HCT116 (cell line): Measurements from ENCODE around the gene HMGCS2. TPM values are rescaled to one million over a fixed set of nuclear protein-coding genes. Genes with fewer than 3 reads are reported as not detected.

Experiments used
- ATAC-seq: fragments of 200-7000 bp; cut with Tn5 transposase; 2 replicates; pipeline ENCODE4 v1.9.1; 2020; ENCODE audit warnings: mild to moderate bottlenecking, moderate library complexity
- BruUV-seq: library from RNA; stranded (reverse); fragments of 400-500 nt; replicated peaks from 2 replicates; lab custom pipeline; 2021; lab: Mats Ljungman, UMichigan
- CTCF ChIA-PET: fragments of 300-600 bp; sonication (Branson Sonifier 250); formaldehyde crosslinking; loops from one replicate; lab custom pipeline; 2021; ENCODE audit warnings: antibody characterized with exemption; lab: Charles Lee
- POLR2A ChIA-PET: fragments of 300-600, 350-600 bp; sonication (Branson Sonifier 250); formaldehyde crosslinking; loops from one replicate; lab custom pipeline; 2021; ENCODE audit warnings: antibody characterized with exemption; lab: Charles Lee
- RAD21 ChIA-PET, 2 experiments: fragments of 300-600 bp; sonication (Branson Sonifier 250); formaldehyde crosslinking; loops; one replicate each; lab custom pipeline; 2023; ENCODE audit warnings: low total read pairs in 2 of 2; ENCODE audit not compliant: uncharacterized antibody in 2 of 2, unreplicated experiment in 2 of 2, low non-redundant PET in 1 of 2; lab: Charles Lee
- DNase-seq: peaks from one replicate; pipeline ENCODE4 v3.0.0-alpha.2; 2010; ENCODE audit warnings: low read depth, low spot score
- H2AFZ ChIP-seq: fragments of 200-600 bp; shearing (Covaris generic), sonication (generic); 2 replicates; pipeline ENCODE4 v1.6.1; 2017; ENCODE audit warnings: low read depth, mixed run types, mixed read lengths, antibody characterized with exemption, low read length; ENCODE audit not compliant: poor library complexity, severe bottlenecking
- H3K27ac ChIP-seq: 2 replicates; pipeline ENCODE4 v1.5.1; 2012; ENCODE audit warnings: low read depth, low read length
- H3K27me3 ChIP-seq: fragments of 200-600 bp; sonication (generic); 2 replicates; pipeline ENCODE4 v1.6.1; 2016; ENCODE audit warnings: mixed run types, low read length, mixed read lengths; ENCODE audit not compliant: insufficient read depth
- H3K36me3 ChIP-seq, 2 experiments: fragments of 200-500 bp in 1 of 2; fragments of 200-600 bp in 1 of 2; sonication (Bioruptor generic) in 1 of 2; sonication (generic) in 1 of 2; 2 replicates each; pipeline versions ENCODE4 v1.5.1 to v1.6.1; 2014 to 2016; ENCODE audit warnings: low read length in 2 of 2, inconsistent platforms in 1 of 2, mixed read lengths in 1 of 2, mixed run types in 1 of 2; ENCODE audit not compliant: insufficient read depth in 2 of 2, control insufficient read depth in 1 of 2
- H3K4me1 ChIP-seq, 2 experiments: fragments of 200-600 bp in 1 of 2; sonication (generic) in 1 of 2; 2 replicates each; pipeline versions ENCODE4 v1.5.1 to v1.6.1; 2012 to 2017; ENCODE audit warnings: low read length in 2 of 2, inconsistent platforms in 1 of 2, mild to moderate bottlenecking in 1 of 2, mixed read lengths in 1 of 2, mixed run types in 1 of 2, moderate library complexity in 1 of 2; ENCODE audit not compliant: insufficient read depth in 2 of 2, control insufficient read depth in 1 of 2
- H3K4me2 ChIP-seq: fragments of 200-600 bp; sonication (generic); 2 replicates; pipeline ENCODE4 v1.6.1; 2017; ENCODE audit warnings: mixed run types, low read length, mixed read lengths
- H3K4me3 ChIP-seq, 2 experiments: fragments of 200-600 bp in 1 of 2; sonication (generic) in 1 of 2; replicated peaks in 1 of 2; 2 replicates each; pipeline ENCODE4 v1.5.1; 2011 to 2016; ENCODE audit warnings: low read length in 2 of 2, control low read depth in 1 of 2, low read depth in 1 of 2, mild to moderate bottlenecking in 1 of 2, mixed read lengths in 1 of 2, mixed run types in 1 of 2
- H3K79me2 ChIP-seq: fragments of 200-600 bp; sonication (generic); 2 replicates; pipeline ENCODE4 v1.6.1; 2017; ENCODE audit warnings: mild to moderate bottlenecking, mixed run types, low read length, moderate library complexity, mixed read lengths; ENCODE audit not compliant: insufficient read depth
- H3K9ac ChIP-seq: fragments of 200-600 bp; sonication (generic); 2 replicates; pipeline ENCODE4 v1.6.1; 2016; ENCODE audit warnings: low read length, mixed read lengths
- H3K9me2 ChIP-seq: fragments of 200-600 bp; sonication (generic), shearing (Covaris generic); 2 replicates; pipeline ENCODE4 v1.6.1; 2017; ENCODE audit warnings: mixed run types, mild to moderate bottlenecking, moderate library complexity; ENCODE audit not compliant: insufficient read depth
- H3K9me3 ChIP-seq, 2 experiments: fragments of 200-500 bp in 1 of 2; fragments of 200-600 bp in 1 of 2; sonication (Bioruptor generic) in 1 of 2; sonication (generic) in 1 of 2; 2 replicates each; pipeline ENCODE4 v1.6.1; 2014 to 2017; ENCODE audit warnings: low read length in 2 of 2, mixed read lengths in 2 of 2, inconsistent platforms in 1 of 2, low read depth in 1 of 2, mild to moderate bottlenecking in 1 of 2, mixed run types in 1 of 2, moderate library complexity in 1 of 2; ENCODE audit not compliant: control insufficient read depth in 1 of 2, insufficient read depth in 1 of 2
- H4K20me1 ChIP-seq: fragments of 200-600 bp; sonication (generic), shearing (Covaris generic); 2 replicates; pipeline ENCODE4 v1.6.1; 2017; ENCODE audit warnings: mixed run types, mild to moderate bottlenecking, moderate library complexity; ENCODE audit not compliant: insufficient read depth
- CBX3 ChIP-seq: IDR thresholded peaks from 2 replicates; pipeline ENCODE4 v1.6.1; 2012; ENCODE audit warnings: low read depth
- CEBPB ChIP-seq: IDR thresholded peaks from 2 replicates; pipeline ENCODE4 v1.6.1; 2012; ENCODE audit warnings: low read depth
- CTCF ChIP-seq, 3 experiments: fragments of 200-600 bp in 1 of 3; sonication (generic) in 1 of 3; IDR thresholded peaks in 2 of 3; conservative IDR thresholded peaks in 1 of 3; 2 replicates each; pipeline ENCODE4 v1.5.1; 2012 to 2017; ENCODE audit warnings: low read depth in 2 of 3, low read length in 2 of 3, antibody characterized with exemption in 1 of 3, borderline replicate concordance in 1 of 3, control low read depth in 1 of 3, mild to moderate bottlenecking in 1 of 3, mixed read lengths in 1 of 3, mixed run types in 1 of 3, moderate library complexity in 1 of 3; ENCODE audit not compliant: insufficient read depth in 1 of 3
- EGR1 ChIP-seq: IDR thresholded peaks from 2 replicates; pipeline ENCODE4 v1.6.1; 2012; ENCODE audit warnings: low read depth
- ELF1 ChIP-seq: IDR thresholded peaks from 2 replicates; pipeline ENCODE4 v1.6.1; 2012; ENCODE audit warnings: low read depth, borderline replicate concordance
- FOSL1 ChIP-seq: IDR thresholded peaks from 2 replicates; pipeline ENCODE4 v1.6.1; 2012; ENCODE audit warnings: low read depth
- MAX ChIP-seq: IDR thresholded peaks from 2 replicates; pipeline ENCODE4 v1.6.1; 2012
- POLR2AphosphoS5 ChIP-seq: IDR thresholded peaks from 2 replicates; pipeline ENCODE4 v1.6.1; 2011; ENCODE audit warnings: mild to moderate bottlenecking, low read depth, low read length, moderate library complexity
- SIN3A ChIP-seq: IDR thresholded peaks from 2 replicates; pipeline ENCODE4 v1.6.1; 2012; ENCODE audit warnings: low read depth
- SP1 ChIP-seq: IDR thresholded peaks from 2 replicates; pipeline ENCODE4 v1.6.1; 2012; ENCODE audit warnings: low read depth
- SRF ChIP-seq: IDR thresholded peaks from 2 replicates; pipeline ENCODE4 v1.6.1; 2012; ENCODE audit warnings: low read depth
- TCF7L2 ChIP-seq: IDR thresholded peaks from 2 replicates; pipeline ENCODE4 v1.7.0; 2011; ENCODE audit warnings: borderline replicate concordance, inconsistent platforms; ENCODE audit not compliant: insufficient read depth, insufficient read length; ENCODE audit errors: extremely low read depth
- ZBTB33 ChIP-seq: IDR thresholded peaks from 2 replicates; pipeline ENCODE4 v1.6.1; 2011; ENCODE audit warnings: mild to moderate bottlenecking, low read length, moderate library complexity; ENCODE audit not compliant: insufficient replicate concordance; ENCODE audit errors: extremely low read depth
- ZFX ChIP-seq: fragments of 450-650 bp; IDR thresholded peaks from 2 replicates; pipeline ENCODE4 v1.6.1; 2017
- intact Hi-C: fragments of 100-400 bp; cut with micrococcal nuclease; formaldehyde crosslinking; loops from 2 replicates; pipeline ENCODE4 v1.10.0; 2022
- total RNA-seq: library from RNA; stranded (reverse); gene quantifications from one replicate; pipeline ENCODE4 v1.2.1, GENCODE V29; 2021; ENCODE audit not compliant: unreplicated experiment

The HMGCS2 gene
- total RNA-seq, 1 experiment from 2014 or later, result 0.20 TPM

GRCh38 chr1:119772298-119772697 is 3.6 kb upstream of the HMGCS2 start:
- TF ChIP-seq FOSL1, result no peak
- Histone ChIP-seq H3K4me1 (peaks cover 2 to 7% of the 10 kb centered on the region in 2 experiments; a peak in 2 of 4 replicates), H4K20me1 (no peaks in the 10 kb centered on the region), H3K9me2 (no peaks in the 10 kb centered on the region), H2AFZ (no peak overlapping the region), H3K79me2 (no peaks in the 10 kb centered on the region), H3K36me3 (no peaks in the 10 kb centered on the region), H3K27ac (no peak overlapping the region), H3K9ac (no peak overlapping the region), H3K9me3 (no peaks in the 10 kb centered on the region), H3K4me2 (no peak overlapping the region), H3K4me3 (no peak overlapping the region), H3K27me3 (no peaks in the 10 kb centered on the region)
- no peak for DNase-seq
- intact Hi-C loops, result no loop called here
- no peak for ATAC-seq
- RAD21 ChIA-PET, result no interaction called here
- no TSS peak for BruUV-seq
- POLR2A ChIA-PET, result no interaction called here
- CTCF ChIA-PET, result no interaction called here

GRCh38 chr1:119771770-119772169 is 3.1 kb upstream of the HMGCS2 start:
- no peak for ATAC-seq
- no TSS peak for BruUV-seq
- no peak overlapping the region for H3K9ac ChIP-seq
- no peaks in the 10 kb centered on the region for H3K9me3 ChIP-seq
- H3K27me3 ChIP-seq, result peaks cover 5% of the 10 kb centered on the region; the same call in 1 of the 2 replicates
- CTCF ChIA-PET, result no interaction called here
- no peak overlapping the region for H3K27ac ChIP-seq
- no peak overlapping the region for H3K4me3 ChIP-seq
- H3K4me2 ChIP-seq, result no peak overlapping the region
- peaks cover 2 to 7% of the 10 kb centered on the region in 2 experiments; a peak in 2 of 4 replicates for H3K4me1 ChIP-seq
- POLR2A ChIA-PET, result no interaction called here
- no peaks in the 10 kb centered on the region for H3K79me2 ChIP-seq
- no peak for DNase-seq
- RAD21 ChIA-PET, result no interaction called here
- no peaks in the 10 kb centered on the region for H3K9me2 ChIP-seq
- intact Hi-C loops, result no loop called here
- no peak overlapping the region for H2AFZ ChIP-seq
- no peaks in the 10 kb centered on the region for H3K36me3 ChIP-seq
- no peaks in the 10 kb centered on the region for H4K20me1 ChIP-seq
- no peak for TF ChIP-seq CBX3
- no peak for TF ChIP-seq ELF1
- no peak for TF ChIP-seq EGR1
- TF ChIP-seq ZBTB33, result no peak
- TF ChIP-seq SP1, result no peak
- TF ChIP-seq CTCF (IDR thresholded peaks at IDR 0.05 in 2 of 3, conservative IDR thresholded peaks at IDR 0.05 in 1 of 3; ENCODE audit: borderline replicate concordance in 1 of 3, insufficient read depth in 1 of 3, low read depth in 2 of 3, low read length in 2 of 3), result no peak
- no peak for TF ChIP-seq SIN3A
- TF ChIP-seq CEBPB, result no peak
- no peak for TF ChIP-seq POLR2AphosphoS5
- no peak for TF ChIP-seq ZFX
- TF ChIP-seq MAX, result no peak
- TF ChIP-seq SRF, result no peak
- no peak for TF ChIP-seq TCF7L2
